ENCODE results near the gene TBATA. TPM values are rescaled to one million over a fixed set of nuclear protein-coding genes. Genes with fewer than 3 reads are reported as not detected.
A peak's percentile ranks its signal among the peaks of the same experiment; 100 is the strongest.
"Not testable (repeated sequence)": the region's sequence is repeated elsewhere in the genome, so short reads cannot be mapped to it uniquely, and the experiment has no call there.

Gene TBATA
- total RNA-seq, 1 donor from 2014 or later, result not detected

GRCh38 chr10:70773965-70774809 is 11.0 kb downstream of the TBATA start:
- Mint-ChIP-seq H3K9me3 (ENCODE audit: unreplicated experiment) (no peaks in the 10 kb centered on the region), H3K4me3 (ENCODE audit: unreplicated experiment) (no peak overlapping the region), H3K27ac (ENCODE audit: unreplicated experiment) (no peak overlapping the region), H3K36me3 (ENCODE audit: low read depth, unreplicated experiment) (peaks cover 4% of the 10 kb centered on the region), H3K4me1 (ENCODE audit: unreplicated experiment) (peaks cover 9% of the 10 kb centered on the region), H3K27me3 (ENCODE audit: unreplicated experiment) (peaks cover 8% of the 10 kb centered on the region)
- no peak for DNase-seq (ENCODE audit: low spot score)
- TF ChIP-seq, protein P1, sequence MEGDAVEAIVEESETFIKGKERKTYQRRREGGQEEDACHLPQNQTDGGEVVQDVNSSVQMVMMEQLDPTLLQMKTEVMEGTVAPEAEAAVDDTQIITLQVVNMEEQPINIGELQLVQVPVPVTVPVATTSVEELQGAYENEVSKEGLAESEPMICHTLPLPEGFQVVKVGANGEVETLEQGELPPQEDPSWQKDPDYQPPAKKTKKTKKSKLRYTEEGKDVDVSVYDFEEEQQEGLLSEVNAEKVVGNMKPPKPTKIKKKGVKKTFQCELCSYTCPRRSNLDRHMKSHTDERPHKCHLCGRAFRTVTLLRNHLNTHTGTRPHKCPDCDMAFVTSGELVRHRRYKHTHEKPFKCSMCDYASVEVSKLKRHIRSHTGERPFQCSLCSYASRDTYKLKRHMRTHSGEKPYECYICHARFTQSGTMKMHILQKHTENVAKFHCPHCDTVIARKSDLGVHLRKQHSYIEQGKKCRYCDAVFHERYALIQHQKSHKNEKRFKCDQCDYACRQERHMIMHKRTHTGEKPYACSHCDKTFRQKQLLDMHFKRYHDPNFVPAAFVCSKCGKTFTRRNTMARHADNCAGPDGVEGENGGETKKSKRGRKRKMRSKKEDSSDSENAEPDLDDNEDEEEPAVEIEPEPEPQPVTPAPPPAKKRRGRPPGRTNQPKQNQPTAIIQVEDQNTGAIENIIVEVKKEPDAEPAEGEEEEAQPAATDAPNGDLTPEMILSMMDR (IDR thresholded peaks at IDR 0.05; ENCODE audit: unreplicated experiment), result no peak

- Mint-ChIP-seq H3K27ac (ENCODE audit: unreplicated experiment) (no peak overlapping the region), H3K36me3 (ENCODE audit: low read depth, unreplicated experiment) (peaks cover 4% of the 10 kb centered on the region), H3K4me1 (ENCODE audit: unreplicated experiment) (peaks cover 9% of the 10 kb centered on the region), H3K27me3 (ENCODE audit: unreplicated experiment) (peaks cover 8% of the 10 kb centered on the region), H3K9me3 (ENCODE audit: unreplicated experiment) (no peaks in the 10 kb centered on the region), H3K4me3 (ENCODE audit: unreplicated experiment) (no peak overlapping the region)
- DNase-seq (ENCODE audit: low spot score), result no peak
- TF ChIP-seq, protein P1 (IDR thresholded peaks at IDR 0.05; ENCODE audit: unreplicated experiment), result no peak
Measured at GRCh38 chr10:70773461-70773860, 11.7 kb downstream of the TBATA start.

DNA sequence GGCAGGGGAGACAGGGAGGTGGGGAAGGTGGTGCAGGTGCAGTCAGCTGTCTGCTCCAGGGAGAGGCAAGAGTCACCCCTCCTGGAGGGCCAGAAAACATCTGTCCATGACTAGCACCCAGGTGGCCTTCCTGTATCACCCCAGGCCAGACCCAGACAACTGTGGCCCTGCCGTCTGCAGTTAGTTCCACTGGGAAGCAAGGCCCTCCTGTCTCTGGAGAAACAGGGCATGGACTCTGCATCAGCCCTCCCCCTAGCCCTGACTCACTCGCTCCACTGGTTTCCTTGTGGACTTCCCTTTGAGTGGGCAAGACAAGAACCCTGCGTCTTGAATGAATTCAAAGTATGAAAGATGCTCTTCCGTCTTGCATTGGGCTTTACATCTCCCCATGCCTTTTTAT is 12.6 kb downstream of the TBATA start:
- DNase-seq (ENCODE audit: low spot score), result peak; percentile 1
- H3K9me3 Mint-ChIP-seq (ENCODE audit: unreplicated experiment), result no peaks in the 10 kb centered on the region
- peaks cover 4% of the 10 kb centered on the region for H3K36me3 Mint-ChIP-seq (ENCODE audit: low read depth, unreplicated experiment)
- no peak overlapping the region for H3K4me3 Mint-ChIP-seq (ENCODE audit: unreplicated experiment)
- peaks cover 9% of the 10 kb centered on the region for H3K4me1 Mint-ChIP-seq (ENCODE audit: unreplicated experiment)
- H3K27me3 Mint-ChIP-seq (ENCODE audit: unreplicated experiment), result peaks cover 5% of the 10 kb centered on the region
- H3K27ac Mint-ChIP-seq (ENCODE audit: unreplicated experiment), result no peak overlapping the region
- TF ChIP-seq, protein P1 (IDR thresholded peaks at IDR 0.05; ENCODE audit: unreplicated experiment), result no peak

DNA sequence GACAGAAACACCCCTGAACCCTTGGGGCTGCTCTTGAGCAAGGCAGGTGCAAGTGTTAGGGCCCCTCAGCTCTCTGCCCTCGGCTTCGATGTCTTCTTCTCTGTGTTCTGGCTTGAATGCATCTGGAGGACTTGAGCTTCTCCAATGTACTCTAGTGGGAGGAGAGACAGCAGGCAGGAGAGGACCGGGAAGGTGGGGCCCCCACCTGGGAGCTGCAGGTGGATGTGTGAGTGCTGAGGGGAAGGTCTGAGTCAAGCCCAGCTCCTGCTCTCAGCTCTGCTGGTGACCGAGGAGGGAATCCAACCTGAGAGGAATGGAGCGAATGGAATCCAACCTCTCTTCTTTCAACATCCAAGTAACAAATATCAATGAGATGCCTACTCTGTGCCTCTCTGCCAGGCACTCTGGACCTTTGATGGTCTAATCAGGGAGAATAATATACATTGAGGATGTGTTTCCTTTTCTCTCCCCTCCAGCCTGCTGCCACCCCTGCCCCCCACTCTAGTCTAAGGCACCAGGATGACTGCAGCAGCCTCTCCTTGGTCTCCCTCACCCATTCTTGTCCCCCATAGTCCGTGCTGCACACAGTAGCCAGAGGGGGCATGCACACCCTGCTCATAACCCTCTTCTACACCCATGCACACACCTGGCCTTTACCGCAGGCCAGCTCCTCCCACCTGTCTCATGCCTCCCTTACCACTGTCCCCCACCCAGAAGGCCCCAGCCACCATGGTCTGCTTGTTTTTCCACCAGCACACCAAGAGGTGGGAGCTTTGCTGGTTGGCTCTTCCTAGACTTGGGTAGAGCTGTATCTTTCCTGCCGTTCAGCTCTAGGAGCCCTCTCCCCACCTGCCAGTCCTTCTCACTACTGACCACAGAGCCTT is 13.6 kb downstream of the TBATA start:
- Mint-ChIP-seq H3K27ac (ENCODE audit: unreplicated experiment) (no peak overlapping the region), H3K36me3 (ENCODE audit: low read depth, unreplicated experiment) (peaks cover 9% of the 10 kb centered on the region), H3K9me3 (ENCODE audit: unreplicated experiment) (peaks cover 4% of the 10 kb centered on the region), H3K4me3 (ENCODE audit: unreplicated experiment) (no peak overlapping the region), H3K4me1 (ENCODE audit: unreplicated experiment) (peaks cover 9% of the 10 kb centered on the region), H3K27me3 (ENCODE audit: unreplicated experiment) (peaks cover 5% of the 10 kb centered on the region)
- DNase-seq (ENCODE audit: low spot score), result no peak
- TF ChIP-seq, protein P1 (IDR thresholded peaks at IDR 0.05; ENCODE audit: unreplicated experiment), result no peak

- H3K27ac Mint-ChIP-seq (ENCODE audit: unreplicated experiment), result not testable (repeated sequence)
- peaks cover 11% of the 10 kb centered on the region for H3K36me3 Mint-ChIP-seq (ENCODE audit: low read depth, unreplicated experiment)
Measured at GRCh38 chr10:70770516-70770915, 14.7 kb downstream of the TBATA start.

More at GRCh38 chr10:70770516-70770915, 14.7 kb downstream of the TBATA start:
- not testable (repeated sequence) for H3K27me3 Mint-ChIP-seq (ENCODE audit: unreplicated experiment); H3K4me1 Mint-ChIP-seq (ENCODE audit: unreplicated experiment); H3K4me3 Mint-ChIP-seq (ENCODE audit: unreplicated experiment); H3K9me3 Mint-ChIP-seq (ENCODE audit: unreplicated experiment); DNase-seq (ENCODE audit: low spot score)

Data from endothelial cell (in vitro differentiated cells).